ENCODE results near the gene BAG3. TPM values are rescaled to one million over a fixed set of nuclear protein-coding genes. Genes with fewer than 3 reads are reported as not detected.
"Not testable (repeated sequence)": the region's sequence is repeated elsewhere in the genome, so short reads cannot be mapped to it uniquely, and the experiment has no call there.

BAG3 gene
- 15.3 and 18.5 TPM in 2 replicates for total RNA-seq (2014; rRNA removed; shearing (Covaris generic))

DNA sequence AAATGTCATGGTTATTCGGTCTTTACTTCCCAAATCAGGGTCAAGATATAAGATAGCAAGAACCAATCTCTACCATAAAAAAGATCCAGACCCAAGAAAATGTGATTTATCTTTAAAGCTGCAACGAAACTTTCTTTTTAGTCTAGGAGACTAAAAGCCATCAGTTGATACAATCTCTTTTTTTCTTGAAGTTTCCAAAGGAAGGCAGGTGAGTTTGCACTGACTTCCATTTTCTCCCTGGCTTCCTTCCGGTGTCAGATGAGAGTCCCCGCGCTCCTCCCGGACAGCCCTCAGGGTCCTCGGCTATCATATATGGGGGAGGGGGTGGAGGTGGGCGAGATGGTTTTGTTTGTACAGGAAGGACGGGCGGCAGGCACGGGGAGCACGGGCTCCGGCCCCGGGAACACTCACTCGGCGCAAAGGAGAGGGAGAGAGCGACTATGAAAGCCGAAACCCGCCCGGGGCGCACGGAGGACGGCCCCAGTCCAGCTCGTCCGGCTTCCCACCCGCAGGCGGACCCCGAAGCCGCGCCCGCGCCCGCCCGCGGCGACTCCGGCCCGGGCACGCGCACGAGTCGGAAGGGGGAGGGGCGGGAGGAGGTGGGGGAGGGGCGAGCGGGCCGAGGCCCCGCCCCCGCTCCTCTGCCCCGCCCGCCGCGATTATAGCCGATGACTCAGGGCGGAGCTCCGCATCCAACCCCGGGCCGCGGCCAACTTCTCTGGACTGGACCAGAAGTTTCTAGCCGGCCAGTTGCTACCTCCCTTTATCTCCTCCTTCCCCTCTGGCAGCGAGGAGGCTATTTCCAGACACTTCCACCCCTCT is at the start of gene BAG3:
TSS of gene BAG3 (plus strand) at position 689 of the 822 bp plus-strand sequence. CDS start 296 bp downstream, outside the sequence.
- DNase-seq (ENCODE audit: low spot score), result peak; percentile 87

DNA sequence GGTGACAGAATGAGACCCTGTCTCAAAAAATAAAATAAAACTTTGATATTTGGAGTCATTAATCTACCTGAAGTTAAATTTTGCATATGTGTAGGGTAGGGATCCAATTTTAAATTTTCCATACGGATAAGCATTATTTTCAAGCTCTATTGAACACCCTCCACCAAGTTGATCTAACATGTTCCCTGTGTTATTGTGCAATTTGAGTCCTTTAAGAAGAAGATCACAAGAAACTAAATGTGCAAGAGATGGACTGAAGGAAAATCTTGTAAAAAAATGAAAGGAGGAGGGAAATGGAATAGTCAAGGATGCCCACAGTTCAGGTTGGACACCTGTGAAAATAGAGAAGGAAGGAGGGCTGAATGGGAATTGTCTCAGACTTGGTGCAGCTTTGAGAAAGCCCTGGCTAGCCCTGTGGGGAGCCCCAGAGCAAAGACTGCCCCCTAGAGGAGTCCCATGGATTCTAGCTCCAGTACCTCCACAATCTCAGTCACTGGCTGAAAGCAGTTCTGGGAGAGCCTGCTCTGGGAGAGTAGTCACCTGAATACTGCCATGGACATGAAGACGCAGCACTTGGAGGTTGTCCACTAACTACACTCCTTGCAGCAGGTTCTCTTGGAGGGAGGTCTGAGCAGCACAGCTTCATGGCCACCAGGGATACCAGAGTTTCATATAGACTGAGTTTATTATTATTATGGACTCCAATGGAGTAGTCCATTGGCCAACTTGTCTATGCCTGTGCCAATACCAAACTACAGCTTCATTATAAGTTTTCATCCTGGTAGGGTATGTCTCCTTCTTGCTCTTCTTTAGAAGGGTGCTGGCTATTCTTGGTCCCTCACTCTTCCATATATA is 48.7 kb upstream of the BAG3 start:
- DNase-seq (ENCODE audit: low spot score), result peak; percentile 34

DNA sequence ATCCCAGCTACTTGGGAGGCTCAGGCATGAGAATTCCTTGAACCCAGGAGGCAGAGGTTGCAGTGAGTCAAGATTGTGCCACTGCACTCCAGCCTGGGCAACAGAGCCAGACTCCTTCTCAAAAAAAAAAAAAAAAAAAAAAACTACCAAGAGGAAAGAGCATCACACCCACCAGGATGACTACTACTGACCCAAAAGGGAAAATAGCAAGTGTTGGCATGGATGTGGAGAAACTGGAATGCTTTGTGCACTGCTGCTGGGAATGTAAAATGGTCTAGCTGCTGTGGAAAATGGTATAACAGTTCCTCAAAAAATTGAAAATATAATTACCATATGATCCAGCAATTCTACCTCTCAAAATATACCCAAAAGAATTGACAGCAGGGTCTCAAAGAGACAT is 46.7 kb upstream of the BAG3 start:
- DNase-seq (ENCODE audit: low spot score), result no peak

DNA sequence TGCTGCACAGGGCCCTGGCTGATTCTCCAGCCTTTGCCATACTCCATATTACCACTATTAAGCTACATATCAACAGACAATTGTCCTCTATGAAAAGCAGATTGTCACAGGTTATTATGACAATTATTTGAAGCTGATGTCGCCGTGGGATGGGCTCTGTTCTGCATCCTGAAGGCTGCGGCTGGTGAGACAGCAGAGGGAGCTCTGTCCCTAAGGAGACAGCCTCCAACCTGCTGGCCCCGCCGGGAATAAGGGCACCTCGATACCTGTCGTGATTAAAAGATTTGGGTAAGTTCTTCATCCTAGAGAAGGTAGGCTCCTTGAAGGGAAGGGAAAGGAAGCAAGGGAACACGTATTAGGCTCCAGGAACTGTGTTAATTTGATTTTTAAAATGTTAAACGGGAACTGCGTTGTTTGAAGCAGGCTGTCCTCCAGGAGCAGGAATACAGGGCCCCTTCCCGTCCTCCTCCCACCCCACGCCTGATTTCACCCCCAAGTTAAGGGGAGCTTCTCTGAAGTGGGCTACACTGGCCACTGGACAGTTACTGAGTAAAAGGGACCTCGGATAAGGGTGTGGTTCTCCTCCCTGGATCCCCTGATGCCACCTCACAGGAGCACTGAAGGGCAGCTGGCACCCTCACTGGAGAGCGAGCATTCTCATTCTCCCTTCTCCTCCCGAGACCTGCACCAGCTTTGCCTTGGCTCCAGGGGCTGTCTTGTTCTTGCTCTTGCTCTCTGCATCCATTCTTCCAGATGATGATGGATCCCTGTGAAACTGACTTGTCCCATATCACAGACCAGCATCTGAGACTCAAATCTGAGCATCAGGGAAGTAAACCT is 42.6 kb upstream of the BAG3 start:
- peak; percentile 68 for DNase-seq (ENCODE audit: low spot score)

DNA sequence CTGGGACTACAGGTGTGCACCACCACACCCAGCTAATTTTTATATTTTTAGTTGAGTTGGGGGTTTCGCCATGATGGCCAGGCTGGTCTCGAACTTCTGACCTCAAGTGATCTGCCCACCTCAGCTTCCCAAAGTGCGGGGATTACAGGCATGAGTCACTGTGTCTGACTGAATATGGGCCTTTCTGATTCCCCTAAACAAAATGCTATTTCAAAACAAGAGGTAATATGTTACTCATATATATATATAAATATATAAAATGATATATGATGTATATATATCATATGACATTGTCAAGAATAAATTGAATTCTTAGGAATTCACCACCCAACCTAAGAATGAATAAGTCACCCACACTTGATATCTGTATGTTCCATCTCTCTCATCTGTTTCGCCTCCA is 41.7 kb upstream of the BAG3 start:
- DNase-seq (ENCODE audit: low spot score), result no peak

DNA sequence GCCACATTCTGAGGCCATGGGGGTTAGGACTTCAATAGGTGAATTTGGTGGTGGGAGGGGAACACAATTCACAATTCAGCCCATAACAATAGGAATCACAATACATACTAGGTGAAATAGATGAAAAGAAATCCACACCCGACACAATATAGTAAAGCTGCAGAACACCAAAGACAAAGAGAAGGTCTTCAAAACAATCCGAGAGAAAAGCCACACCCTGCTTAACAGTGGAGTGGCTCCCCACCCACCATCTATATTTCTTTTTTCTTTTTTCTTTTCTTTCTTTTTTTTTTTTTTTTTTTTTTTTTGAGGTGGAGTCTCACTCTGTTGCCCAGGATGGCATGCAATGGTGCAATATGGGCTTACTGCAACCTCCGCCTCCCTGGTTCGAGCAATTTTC is 39.7 kb upstream of the BAG3 start:
- no peak for DNase-seq (ENCODE audit: low spot score)

DNA sequence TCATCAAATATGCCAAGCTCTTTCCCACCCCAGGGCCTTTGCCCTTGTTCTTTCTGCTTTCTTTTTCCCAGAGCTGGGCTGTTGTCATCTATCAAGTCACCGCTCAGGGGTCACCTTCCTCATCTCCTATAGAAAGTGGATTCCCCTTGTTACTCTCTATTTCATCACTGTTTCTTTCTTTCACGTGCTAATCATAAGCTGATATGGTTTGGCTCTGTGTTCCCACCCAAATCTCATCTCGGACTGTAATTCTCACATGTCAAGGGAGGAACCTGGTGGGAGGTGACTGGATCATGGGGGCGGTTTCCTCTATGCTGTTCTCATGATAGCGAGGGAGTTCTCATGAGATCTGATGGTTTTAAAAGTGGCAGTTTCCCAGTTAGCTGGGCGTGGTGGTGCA is 37.4 kb upstream of the BAG3 start:
- DNase-seq (ENCODE audit: low spot score), result no peak

DNA sequence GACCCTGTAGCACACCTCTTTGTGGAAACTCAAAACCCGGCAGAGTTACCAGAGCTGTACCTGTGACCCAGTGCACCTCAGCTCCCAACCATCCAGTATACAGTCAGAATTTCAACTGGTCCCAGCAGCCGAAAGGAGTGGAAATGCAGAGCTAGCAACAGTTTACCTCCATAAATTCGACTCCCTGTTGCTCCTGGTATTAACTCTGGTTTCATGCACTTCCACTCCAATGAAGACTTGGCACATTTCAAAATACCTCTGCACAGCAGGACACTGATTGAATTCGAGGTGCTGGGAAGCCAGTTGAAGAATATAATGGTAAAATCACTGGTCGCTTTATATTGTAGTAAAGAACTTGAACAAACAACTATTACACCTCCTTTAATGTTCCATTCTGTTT is 36.5 kb upstream of the BAG3 start:
- no peak for DNase-seq (ENCODE audit: low spot score)

DNA sequence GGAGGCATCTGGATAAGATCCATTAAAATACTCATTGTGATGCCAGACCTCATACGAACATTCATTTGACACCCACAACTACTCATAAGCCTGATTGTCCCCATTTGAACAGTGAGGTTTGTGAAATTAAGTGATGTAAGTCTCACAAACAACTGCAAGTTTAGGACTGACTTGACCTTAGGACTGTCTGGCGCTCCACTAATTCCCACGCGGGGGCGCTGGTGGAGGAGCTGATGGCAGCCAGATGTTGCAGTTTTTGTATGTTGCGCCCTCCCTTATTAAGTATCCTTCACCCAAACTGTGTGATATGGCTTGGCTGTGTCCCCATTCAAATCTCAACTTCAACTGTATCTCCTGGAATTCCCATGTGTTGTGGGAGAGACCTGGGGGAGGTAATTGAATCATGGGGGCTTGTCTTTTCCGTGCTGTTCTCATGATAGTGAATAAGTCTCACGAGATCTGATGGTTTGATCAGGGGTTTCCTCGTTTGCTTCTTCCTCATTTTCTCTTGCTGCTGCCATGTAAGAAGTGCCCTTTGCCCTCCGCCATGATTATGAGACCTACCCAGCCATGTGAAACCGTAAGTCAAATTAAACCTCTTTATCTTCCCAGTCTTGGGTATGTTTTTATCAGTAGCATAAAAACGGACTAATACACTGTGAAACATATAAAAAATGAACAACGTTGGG is 34.2 kb upstream of the BAG3 start:
- DNase-seq (ENCODE audit: low spot score), result no peak

DNA sequence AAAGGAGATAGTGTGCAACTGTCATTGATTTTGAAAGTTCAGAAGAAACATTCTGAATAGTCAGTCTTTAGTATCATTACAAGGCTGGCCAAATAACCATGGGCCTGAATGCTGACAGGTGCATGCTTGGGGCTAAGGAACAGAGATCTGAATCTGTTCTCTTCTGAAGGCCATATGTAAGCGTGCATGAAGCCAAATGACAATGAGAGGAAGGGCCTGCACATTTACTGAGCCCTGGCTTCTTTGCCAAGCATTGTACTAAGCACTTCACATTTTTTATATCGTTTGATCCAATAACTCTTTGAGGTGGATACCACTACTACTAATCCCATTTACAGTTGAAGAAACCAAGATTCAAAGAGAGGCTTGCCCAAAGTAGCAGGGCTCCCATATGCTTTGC is 32.0 kb upstream of the BAG3 start:
- no peak for DNase-seq (ENCODE audit: low spot score)

DNA sequence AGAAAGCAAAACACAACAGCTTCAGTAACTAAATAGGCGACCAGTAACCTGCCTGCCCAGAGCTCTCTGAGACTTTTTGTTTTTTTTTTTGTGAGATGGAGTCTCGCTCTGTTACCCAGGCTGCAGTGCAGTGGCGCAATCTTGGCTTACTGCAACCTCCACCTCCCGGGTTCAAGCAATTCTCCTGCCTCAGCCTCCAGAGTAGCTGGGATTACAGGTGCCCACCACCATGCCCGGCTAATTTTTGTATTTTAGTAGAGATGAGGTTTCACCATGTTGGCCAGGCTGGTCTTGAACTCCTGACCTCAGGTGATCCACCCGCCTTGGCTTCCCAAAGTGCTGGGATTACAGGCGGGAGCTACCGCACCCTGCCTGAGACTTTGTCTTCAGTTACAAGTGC is 31.4 kb upstream of the BAG3 start:
- not testable (repeated sequence) for DNase-seq (ENCODE audit: low spot score)

DNA sequence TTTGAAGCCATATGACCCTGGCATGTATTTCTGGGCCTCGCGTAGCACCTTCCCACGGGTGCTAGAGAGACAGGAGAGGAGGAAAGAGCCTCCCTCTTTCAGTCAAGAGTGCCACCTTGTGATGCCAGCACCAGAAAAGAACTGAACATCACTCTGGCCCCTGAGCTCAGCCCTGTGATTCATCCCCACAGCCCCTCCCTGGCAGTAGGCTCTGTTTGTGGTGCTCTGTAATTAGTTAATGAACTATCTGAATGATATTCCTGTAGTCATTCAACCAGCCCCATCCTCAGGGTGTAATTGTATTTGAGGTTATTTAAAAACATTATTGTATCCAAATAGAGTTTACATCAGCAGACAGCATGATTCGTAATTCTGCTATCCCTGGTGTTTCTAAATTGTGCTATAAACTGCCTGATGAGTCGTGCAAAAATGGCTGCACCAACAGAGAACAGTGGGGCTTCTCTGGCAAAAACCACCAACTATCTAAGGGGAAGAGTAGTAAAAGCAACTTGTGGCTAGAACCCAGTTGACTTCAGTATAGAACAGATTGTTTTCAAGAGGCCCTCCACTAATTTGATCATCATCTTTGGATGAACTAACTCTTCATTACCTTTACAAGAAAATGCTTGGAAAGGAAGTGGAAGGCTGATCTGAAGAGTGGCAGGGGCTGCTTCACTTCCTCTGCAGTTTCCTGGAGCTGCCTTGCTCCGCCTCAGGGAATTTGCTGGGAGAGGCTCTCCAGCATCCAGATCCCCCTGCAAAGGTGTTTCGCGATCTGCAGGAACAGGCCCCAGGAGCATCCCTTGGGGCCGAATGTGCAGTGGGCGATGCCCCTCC is 30.7 kb upstream of the BAG3 start:
- DNase-seq (ENCODE audit: low spot score), result no peak

DNA sequence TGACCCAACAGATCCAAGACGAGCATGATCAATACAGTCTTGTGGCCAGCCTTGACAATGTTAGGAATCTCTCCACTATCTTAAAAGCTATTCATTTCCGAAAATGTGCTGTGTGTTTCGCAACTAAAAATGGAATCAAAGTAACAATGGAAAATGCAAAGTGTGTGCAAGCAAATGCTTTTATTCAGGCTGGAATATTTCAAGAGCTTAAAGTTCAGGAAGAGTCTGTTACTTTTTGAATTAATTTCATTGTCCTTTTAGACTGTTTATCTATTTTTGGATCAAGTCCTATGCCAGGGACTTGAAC is 30.1 kb upstream of the BAG3 start:
- no peak for DNase-seq (ENCODE audit: low spot score)

DNA sequence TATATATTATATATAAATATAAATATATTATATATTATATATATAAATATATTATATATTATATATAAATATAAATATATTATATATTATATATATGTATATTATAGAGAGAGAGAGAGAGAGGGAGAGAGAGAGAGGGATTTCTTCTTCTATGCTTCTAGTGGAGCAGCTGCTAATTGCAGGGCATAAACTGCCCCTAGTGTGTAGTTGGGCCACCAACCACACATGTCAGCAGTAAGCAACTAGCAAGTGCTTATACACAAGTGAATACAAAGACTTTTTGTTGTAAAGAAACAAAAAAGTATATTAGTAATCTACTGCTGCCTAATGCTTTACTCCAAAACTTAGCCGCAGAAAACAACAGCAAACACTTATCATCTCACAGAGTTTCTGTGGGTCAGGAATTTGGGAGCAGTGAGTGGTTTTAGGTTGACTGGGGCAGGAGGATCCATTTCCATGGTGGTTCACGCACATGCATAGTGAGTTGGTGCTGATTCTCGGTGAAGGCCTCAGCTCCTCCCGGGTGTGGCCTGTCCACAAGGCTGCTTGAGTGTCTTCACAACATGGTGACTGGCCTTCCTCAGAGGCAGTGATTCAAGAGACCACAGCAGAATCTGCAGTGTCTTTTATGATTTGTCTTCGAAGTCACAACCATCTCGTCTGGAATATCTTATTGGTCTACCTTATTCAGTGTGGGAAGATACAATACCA is 25.5 kb upstream of the BAG3 start:
- no peak for DNase-seq (ENCODE audit: low spot score)

DNA sequence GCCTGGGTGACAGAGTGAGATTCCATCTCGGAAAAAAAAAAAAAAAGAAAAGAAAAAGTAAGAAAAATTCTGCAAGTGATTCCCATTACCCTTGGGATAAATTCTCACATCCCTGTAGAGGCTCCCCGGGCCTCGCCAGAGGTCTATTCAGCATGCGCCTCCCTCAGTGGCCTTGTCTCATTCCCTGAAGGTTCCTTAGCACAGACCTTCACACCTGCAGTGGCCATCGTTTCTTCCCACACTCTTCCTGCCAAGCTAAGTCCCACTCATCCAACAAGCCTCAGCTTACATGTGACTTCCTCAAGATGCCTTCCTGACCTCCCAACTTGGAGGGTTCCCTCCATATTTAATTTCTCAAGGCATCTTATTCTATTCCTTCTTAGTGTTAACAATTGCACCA is 20.9 kb upstream of the BAG3 start:
- no peak for DNase-seq (ENCODE audit: low spot score)

DNA sequence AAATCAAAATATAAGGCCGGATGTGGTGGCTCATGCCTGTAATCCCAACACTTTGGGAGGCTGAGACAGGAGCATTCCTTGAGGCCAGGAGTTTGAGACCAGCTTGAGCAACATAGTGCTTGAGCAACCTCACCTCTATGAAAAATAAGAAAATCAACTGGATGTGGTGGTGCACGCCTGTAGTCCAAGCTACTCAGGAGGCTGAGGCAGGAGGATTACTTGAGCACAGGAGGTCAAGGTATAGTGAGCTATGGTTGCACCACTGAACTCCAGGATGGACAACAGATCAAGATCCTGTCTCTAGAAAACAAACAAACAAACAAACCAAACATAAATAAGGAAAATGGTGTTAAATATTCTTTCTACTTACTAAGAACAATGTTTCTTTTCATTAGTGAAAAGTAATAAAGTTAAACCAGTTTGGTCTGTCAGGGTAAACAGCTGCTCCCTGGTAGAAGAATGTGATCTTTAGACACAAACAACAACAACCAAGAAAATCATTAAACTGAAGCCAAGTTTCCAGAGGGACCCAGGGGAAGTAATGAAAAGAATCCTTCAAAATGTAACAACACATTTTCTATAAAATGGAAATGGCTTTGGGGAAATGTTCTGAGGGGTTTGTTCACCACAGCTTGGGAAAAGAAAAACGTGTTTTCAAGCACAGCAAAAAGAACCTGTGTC is 17.5 kb upstream of the BAG3 start:
- DNase-seq (ENCODE audit: low spot score), result peak; percentile 14

DNA sequence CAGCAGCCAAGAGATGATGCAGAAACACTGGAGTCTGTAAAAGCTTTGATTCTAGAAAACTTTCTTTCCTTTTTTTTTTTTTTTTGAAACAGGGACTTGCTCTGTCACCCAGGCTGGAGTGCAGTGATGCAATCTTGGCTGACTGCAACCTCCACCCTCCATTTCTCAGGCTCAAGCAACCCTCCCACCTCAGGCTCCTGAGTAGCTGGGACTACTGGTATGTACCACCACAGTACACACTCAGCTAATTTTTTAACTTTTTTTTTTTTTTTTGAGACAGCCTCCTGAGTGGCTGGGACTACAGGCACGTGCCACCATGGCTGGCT is 17.0 kb upstream of the BAG3 start:
- DNase-seq (ENCODE audit: low spot score), result no peak

DNA sequence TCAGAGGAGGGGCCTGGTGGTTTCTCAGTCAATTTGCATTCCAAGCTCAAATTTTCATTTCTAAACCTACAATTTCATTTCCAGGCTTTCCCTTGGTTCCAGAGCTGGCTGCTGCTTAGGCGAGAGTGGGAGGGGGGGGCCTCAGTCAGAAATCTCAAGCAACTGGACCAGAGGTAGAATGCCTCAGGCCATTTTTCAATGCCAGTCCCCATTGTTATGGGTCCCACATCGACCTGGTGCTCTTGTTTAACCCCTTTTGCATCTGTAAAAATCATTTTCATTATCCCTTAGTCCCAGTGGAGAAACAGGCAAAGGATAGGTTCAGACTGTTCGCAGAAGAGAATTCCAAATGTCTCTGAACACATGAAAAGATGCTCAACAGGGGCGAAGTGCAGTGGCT is 13.5 kb upstream of the BAG3 start:
- no peak for DNase-seq (ENCODE audit: low spot score)

DNA sequence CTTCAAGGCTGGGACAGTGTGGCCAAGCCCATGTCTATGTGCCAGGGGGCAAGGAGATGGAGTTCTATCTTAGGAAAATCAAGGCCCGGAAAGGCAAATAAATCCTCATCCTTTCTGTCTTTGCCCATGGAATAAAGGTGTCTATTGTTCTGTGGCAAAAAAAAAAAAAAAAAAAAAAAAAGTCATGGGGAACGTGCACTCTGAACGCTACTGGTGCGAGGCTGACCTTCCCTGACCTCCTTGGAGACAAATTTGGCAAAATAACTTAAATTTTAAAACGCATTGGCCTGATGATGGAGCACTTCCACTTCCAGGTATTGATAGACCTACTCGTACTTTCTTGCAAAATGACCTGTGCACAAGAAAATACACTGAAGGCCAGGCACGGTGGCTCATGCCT is 12.2 kb upstream of the BAG3 start:
- DNase-seq (ENCODE audit: low spot score), result no peak
